ENCODE measurements around the gene PCSK5. TPM values are rescaled to one million over a fixed set of nuclear protein-coding genes. Genes with fewer than 3 reads are reported as not detected.

The PCSK5 gene
- polyA plus RNA-seq, 3 donors = 4.8 to 13.0 (median 7.1) TPM

DNA sequence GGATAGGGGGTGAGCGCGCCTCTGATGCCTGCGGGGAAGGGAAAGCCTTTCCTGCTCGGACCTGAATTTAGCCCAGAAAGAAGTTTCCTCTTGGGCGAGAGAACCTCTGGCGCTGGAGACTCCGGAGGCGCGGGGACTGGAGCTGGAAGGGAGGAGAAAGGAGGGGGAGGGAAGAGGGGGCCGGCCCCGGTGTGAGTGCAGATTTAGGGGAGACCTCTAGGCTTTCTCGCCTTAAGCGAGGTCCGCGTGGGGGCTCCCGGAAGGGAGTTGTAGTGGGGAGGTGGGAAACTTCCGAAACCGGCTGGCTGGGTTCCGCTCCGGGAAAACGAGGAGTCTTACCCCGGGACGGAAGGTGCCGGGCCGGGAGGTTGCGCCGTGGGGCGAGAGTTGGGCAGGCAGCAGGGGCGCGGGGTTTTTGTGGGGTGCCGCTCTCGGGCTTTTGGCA, 1.3 kb downstream of the PCSK5 start:
- H3K4me3 ChIP-seq (replicated peaks in 1 of 3; ENCODE audit: low read depth in 2 of 3, low read length in 3 of 3) = peak overlapping the region; percentile 82 to 99 (median 95)
- no peaks in the 10 kb centered on the region for H3K36me3 ChIP-seq (replicated peaks in 1 of 2; ENCODE audit: control insufficient read depth in 1 of 2, insufficient read depth in 2 of 2, low read length in 2 of 2)
- peak in 1 of 3 donors; percentile 8 for DNase-seq
- peak overlapping the region; percentile 76 for H3K9ac ChIP-seq (ENCODE audit: insufficient read depth, low read length, poor library complexity, severe bottlenecking)
- Mint-ChIP-seq H3K27me3 (ENCODE audit: low read depth in 3 of 3) (peaks cover 6 to 20% (median 13%) of the 10 kb centered on the region in 3 donors), H3K27ac (peak overlapping the region in 6 of 7 donors; percentile 42 to 89 (median 58)), H3K4me3 (peak overlapping the region; percentile 97 to 98), H3K4me1 (peaks cover 45% of the 10 kb centered on the region), H3K36me3 (peaks cover 6 to 9% of the 10 kb centered on the region in 2 donors), H3K9me3 (peaks cover 0 to 4% (median 0%) of the 10 kb centered on the region in 7 donors)
- intact Hi-C loops (cut with micrococcal nuclease) = loop anchor here in 1 of 2 donors (2.0 to 10.0 kb wide), 2 partner anchors 19 to 503 kb away; partner anchors contain the start of gene RFK
- peaks cover 34 to 41% of the 10 kb centered on the region in 2 donors for H3K4me1 ChIP-seq (ENCODE audit: control insufficient read depth in 1 of 2, insufficient read depth in 2 of 2, low read length in 2 of 2)
- H3K27ac ChIP-seq (ENCODE audit: low read depth in 1 of 2, low read length in 2 of 2) = peak overlapping the region in 1 of 2 donors; percentile 88
- under 1% methylated on average over 30 of the region's 32 CpGs for WGBS (ENCODE audit: insufficient coverage)
- peaks cover 56% of the 10 kb centered on the region for H4K20me1 ChIP-seq (ENCODE audit: insufficient read depth, low read length)
- H3K79me2 ChIP-seq (ENCODE audit: insufficient read depth, low read length) = peaks cover 28% of the 10 kb centered on the region
- H3K4me2 ChIP-seq (replicated peaks; ENCODE audit: extremely low read depth, low read length, poor library complexity, severe bottlenecking) = peak overlapping the region; percentile 97
- no peaks in the 10 kb centered on the region for H3K9me3 ChIP-seq (replicated peaks in 1 of 2; ENCODE audit: control insufficient read depth in 1 of 2, insufficient read depth in 1 of 2, low read length in 2 of 2)
- peak overlapping the region; percentile 85 for H2AFZ ChIP-seq (ENCODE audit: insufficient read depth, low read depth, low read length, poor library complexity, severe bottlenecking)
- TF ChIP-seq, protein P1, sequence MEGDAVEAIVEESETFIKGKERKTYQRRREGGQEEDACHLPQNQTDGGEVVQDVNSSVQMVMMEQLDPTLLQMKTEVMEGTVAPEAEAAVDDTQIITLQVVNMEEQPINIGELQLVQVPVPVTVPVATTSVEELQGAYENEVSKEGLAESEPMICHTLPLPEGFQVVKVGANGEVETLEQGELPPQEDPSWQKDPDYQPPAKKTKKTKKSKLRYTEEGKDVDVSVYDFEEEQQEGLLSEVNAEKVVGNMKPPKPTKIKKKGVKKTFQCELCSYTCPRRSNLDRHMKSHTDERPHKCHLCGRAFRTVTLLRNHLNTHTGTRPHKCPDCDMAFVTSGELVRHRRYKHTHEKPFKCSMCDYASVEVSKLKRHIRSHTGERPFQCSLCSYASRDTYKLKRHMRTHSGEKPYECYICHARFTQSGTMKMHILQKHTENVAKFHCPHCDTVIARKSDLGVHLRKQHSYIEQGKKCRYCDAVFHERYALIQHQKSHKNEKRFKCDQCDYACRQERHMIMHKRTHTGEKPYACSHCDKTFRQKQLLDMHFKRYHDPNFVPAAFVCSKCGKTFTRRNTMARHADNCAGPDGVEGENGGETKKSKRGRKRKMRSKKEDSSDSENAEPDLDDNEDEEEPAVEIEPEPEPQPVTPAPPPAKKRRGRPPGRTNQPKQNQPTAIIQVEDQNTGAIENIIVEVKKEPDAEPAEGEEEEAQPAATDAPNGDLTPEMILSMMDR (IDR thresholded peaks at IDR 0.05) = no peak
- H3K27me3 ChIP-seq (ENCODE audit: control insufficient read depth in 2 of 2, insufficient read depth in 2 of 2, low read length in 2 of 2) = peaks cover 0 to 11% of the 10 kb centered on the region in 2 donors

DNA sequence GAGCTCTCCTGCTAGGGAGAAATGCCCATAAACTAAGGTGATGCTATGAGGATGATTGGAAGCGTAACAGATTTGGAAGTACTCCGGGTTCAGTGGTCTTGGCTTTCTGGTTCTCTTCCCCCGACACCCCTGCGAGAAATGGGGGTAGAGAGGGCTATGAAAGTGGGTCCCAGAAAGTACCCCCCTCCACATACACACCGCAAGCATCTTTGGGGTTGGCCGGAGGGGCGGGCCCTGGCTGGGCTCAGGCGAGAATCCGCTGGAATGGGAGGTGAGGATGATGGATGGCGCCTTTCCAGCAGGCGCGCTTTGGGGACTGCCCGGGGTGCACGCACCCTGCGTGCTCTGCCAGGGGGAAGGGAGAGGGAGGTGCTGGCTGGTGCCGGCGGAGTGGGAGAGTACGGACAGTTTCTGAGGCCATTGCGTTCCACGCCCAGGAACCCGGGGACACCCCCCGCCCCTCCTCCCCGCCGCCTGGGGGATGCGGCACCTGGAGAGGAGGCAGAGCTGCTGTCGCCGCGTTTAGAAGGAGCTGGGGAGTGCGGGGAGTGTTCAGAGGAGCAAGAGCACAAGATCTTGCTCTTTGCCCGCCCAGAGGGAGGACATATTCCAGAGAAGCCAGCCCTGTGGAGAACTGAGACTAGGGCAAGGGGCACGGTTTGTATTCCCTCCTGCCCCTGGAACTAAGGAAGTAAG, 1.9 kb downstream of the PCSK5 start:
- TF ChIP-seq, protein P1 (IDR thresholded peaks at IDR 0.05) = no peak
- Histone ChIP-seq H3K27me3 (ENCODE audit: control insufficient read depth in 2 of 2, insufficient read depth in 2 of 2, low read length in 2 of 2) (peaks cover 0 to 11% of the 10 kb centered on the region in 2 donors), H3K36me3 (replicated peaks in 1 of 2; ENCODE audit: control insufficient read depth in 1 of 2, insufficient read depth in 2 of 2, low read length in 2 of 2) (no peaks in the 10 kb centered on the region), H3K79me2 (ENCODE audit: insufficient read depth, low read length) (peaks cover 31% of the 10 kb centered on the region), H3K4me1 (ENCODE audit: control insufficient read depth in 1 of 2, insufficient read depth in 2 of 2, low read length in 2 of 2) (peaks cover 34 to 41% of the 10 kb centered on the region in 2 donors), H4K20me1 (ENCODE audit: insufficient read depth, low read length) (peaks cover 61% of the 10 kb centered on the region), H3K27ac (ENCODE audit: low read depth in 1 of 2, low read length in 2 of 2) (no peak overlapping the region), H3K9ac (ENCODE audit: insufficient read depth, low read length, poor library complexity, severe bottlenecking) (peak overlapping the region; percentile 76), H3K9me3 (replicated peaks in 1 of 2; ENCODE audit: control insufficient read depth in 1 of 2, insufficient read depth in 1 of 2, low read length in 2 of 2) (no peaks in the 10 kb centered on the region), H3K4me3 (replicated peaks in 1 of 3; ENCODE audit: low read depth in 2 of 3, low read length in 3 of 3) (peak overlapping the region; percentile 82 to 99 (median 95)), H2AFZ (ENCODE audit: insufficient read depth, low read depth, low read length, poor library complexity, severe bottlenecking) (peak overlapping the region; percentile 85), H3K4me2 (replicated peaks; ENCODE audit: extremely low read depth, low read length, poor library complexity, severe bottlenecking) (peak overlapping the region; percentile 97)
- DNase-seq = peak in 1 of 3 donors; percentile 36
- WGBS (ENCODE audit: insufficient coverage) = 0% methylated on average over 14 of the region's 31 CpGs
- peak overlapping the region; percentile 97 to 98 for H3K4me3 Mint-ChIP-seq
- intact Hi-C loops (cut with micrococcal nuclease) = loop anchor here in 1 of 2 donors (10.0 kb wide), 1 partner anchor 502 kb away; the partner anchor contains the start of gene RFK
- H3K27me3 Mint-ChIP-seq (ENCODE audit: low read depth in 3 of 3) = peaks cover 6 to 20% (median 14%) of the 10 kb centered on the region in 3 donors
- peaks cover 45% of the 10 kb centered on the region for H3K4me1 Mint-ChIP-seq
- peaks cover 0 to 4% (median 0%) of the 10 kb centered on the region in 7 donors for H3K9me3 Mint-ChIP-seq
- H3K27ac Mint-ChIP-seq = peak overlapping the region in 5 of 7 donors; percentile 51 to 89 (median 79)
- H3K36me3 Mint-ChIP-seq = peaks cover 6 to 9% of the 10 kb centered on the region in 2 donors
